SK-N-SH treated with all-trans-retinoic acid at 6 μM for 48 hours (cell line): ENCODE data around the gene CCDC88C.
"Not testable (repeated sequence)": the region's sequence is repeated elsewhere in the genome, so short reads cannot be mapped to it uniquely, and the experiment has no call there.

ENCODE experiments used
- ATAC-seq: fragments of 200-7000 bp; cut with Tn5 transposase; 3 replicates; pipeline ENCODE4 v1.9.1; 2020; ENCODE audit warnings: mild to moderate bottlenecking, moderate library complexity
- ARNTL ChIP-seq: fragments of 450-650 bp; formaldehyde crosslinking; IDR thresholded peaks from 2 replicates; pipeline ENCODE4 v1.5.0; 2020; ENCODE audit warnings: low read depth, mild to moderate bottlenecking, moderate library complexity, borderline replicate concordance
- CSDC2 ChIP-seq: fragments of 250-450 bp; sonication (Bioruptor Pico); IDR thresholded peaks from 2 replicates; pipeline ENCODE4 v1.5.0; 2020; ENCODE audit warnings: mild to moderate bottlenecking, moderate library complexity
- ESRRG ChIP-seq: fragments of 250-450 bp; sonication (Bioruptor Pico); IDR thresholded peaks from 2 replicates; pipeline ENCODE4 v1.6.1; 2021; ENCODE audit warnings: mild to moderate bottlenecking
- TCF4 ChIP-seq: fragments of 250-450 bp; sonication (Bioruptor Pico); IDR thresholded peaks from 2 replicates; pipeline ENCODE4 v1.8.0; 2021; ENCODE audit warnings: mild to moderate bottlenecking, moderate library complexity, borderline replicate concordance
- TSHZ2 ChIP-seq: fragments of 250-450 bp; sonication (Bioruptor Pico); IDR thresholded peaks from 2 replicates; pipeline ENCODE4 v1.5.0; 2020; ENCODE audit warnings: mild to moderate bottlenecking, moderate library complexity
- TF ChIP-seq, protein P1 (sequence below): fragments of 250-450 bp; sonication (Bioruptor Pico); IDR thresholded peaks from 2 replicates; pipeline ENCODE4 v1.5.1; 2021; ENCODE audit warnings: mild to moderate bottlenecking, moderate library complexity

CCDC88C gene

DNA sequence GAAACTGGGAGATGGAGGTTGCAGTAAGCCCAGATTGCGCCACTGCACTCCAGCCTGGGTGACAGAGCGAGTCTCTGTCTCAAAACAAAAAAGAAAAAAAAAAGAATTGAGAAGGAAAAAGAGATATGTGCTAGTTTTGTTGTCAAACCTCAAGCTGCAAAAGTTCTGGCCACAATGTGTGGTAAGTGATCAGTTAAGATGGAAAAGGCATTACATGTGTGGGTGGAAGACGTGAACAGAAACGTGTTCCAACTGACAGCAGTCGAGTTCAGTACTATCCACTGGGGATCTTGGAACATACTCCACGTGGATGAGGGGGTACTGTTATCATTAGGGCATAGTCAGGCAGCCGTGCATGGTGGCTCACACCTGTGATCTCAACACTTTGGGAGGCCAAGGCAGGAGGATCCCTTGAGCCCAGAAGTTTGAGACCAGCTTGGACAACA is 190.4 kb downstream of the CCDC88C start:
- ATAC-seq: no peak
- TF ChIP-seq, protein P1, sequence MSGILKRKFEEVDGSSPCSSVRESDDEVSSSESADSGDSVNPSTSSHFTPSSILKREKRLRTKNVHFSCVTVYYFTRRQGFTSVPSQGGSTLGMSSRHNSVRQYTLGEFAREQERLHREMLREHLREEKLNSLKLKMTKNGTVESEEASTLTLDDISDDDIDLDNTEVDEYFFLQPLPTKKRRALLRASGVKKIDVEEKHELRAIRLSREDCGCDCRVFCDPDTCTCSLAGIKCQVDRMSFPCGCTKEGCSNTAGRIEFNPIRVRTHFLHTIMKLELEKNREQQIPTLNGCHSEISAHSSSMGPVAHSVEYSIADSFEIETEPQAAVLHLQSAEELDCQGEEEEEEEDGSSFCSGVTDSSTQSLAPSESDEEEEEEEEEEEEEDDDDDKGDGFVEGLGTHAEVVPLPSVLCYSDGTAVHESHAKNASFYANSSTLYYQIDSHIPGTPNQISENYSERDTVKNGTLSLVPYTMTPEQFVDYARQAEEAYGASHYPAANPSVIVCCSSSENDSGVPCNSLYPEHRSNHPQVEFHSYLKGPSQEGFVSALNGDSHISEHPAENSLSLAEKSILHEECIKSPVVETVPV (CRISPR knock-in tag): no peak
- TF ChIP-seq CSDC2 (CRISPR knock-in tag): no peak

DNA sequence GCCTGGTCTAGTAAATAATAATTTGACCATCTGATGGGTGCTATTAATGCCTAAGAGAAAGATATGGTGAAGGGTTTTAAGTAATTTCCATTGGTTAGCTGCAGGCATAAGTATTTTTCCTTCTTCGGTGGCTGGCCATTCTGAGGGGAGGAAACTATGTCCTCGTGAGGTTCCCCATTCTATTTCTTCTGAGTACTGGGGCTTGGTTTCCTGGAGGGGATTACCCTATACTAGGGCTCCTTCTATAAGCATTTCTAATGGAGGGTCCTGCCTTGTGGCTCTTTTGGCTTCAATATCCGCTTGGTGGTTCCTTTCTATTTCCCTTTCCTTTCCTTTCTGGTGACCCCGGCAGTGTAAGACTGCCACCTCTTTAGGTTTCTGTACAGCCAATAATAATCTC is 191.3 kb downstream of the CCDC88C start:
- not testable (repeated sequence) for ATAC-seq

GRCh38 chr14:91225025-91225424 is 192.6 kb downstream of the CCDC88C start:
- TF ChIP-seq ARNTL (CRISPR knock-in tag) (no peak), TCF4 (no peak), ESRRG (CRISPR knock-in tag) (no peak)
- ATAC-seq: no peak

DNA sequence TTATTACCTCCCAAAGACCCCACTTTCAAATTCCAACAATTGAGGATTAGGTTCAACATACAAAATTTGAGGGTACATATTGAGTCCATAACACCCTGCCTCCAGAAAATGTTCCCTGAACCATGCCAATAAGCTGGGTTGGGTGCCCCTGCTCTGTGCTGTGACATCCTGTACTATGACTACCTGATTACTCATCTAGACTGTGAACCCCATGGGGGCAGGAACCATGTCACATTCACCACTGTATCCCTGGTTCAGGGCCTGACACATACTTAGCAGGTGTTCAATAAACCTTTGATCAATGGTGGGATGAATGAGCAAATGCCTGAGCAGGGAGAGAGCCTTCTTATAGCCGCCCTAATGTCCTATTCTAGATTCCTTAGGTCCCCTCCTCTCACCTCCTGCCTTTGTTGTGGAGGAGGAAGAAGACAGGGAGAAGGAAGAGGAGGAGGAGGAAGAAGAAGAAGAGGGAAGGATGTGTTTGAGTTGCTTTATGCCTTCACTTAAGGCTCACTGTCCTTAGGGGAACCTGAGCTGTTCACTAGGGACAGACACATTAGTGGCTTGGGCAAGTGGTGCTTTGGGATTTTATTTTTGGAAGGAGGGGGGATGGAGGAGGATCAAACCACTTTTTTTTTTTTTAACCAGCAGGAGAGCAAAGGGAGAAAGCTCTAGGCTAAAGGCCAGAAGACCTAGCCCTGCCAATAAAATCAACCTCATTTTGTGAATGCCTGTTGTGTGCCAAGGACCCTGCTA is 194.4 kb downstream of the CCDC88C start:
- no peak for ATAC-seq
- TF ChIP-seq TSHZ2 (CRISPR knock-in tag): no peak
